GM12878 (cell line): ENCODE measurements around the gene SFTPB. TPM values are rescaled to one million over a fixed set of nuclear protein-coding genes. Genes with fewer than 3 reads are reported as not detected.

ENCODE experiments used
- ATAC-seq: fragments of 200-7000 bp; cut with Tn5 transposase; 3 replicates; pipeline ENCODE4 v1.9.1; 2020; ENCODE audit warnings: mild to moderate bottlenecking, moderate library complexity
- BruUV-seq: library from RNA; stranded (reverse); fragments of 400-500 nt; replicated peaks from 2 replicates; lab custom pipeline; 2021; lab: Mats Ljungman, UMichigan
- CTCF ChIA-PET: fragments of 300-600 bp; sonication (Branson Sonifier 250); formaldehyde crosslinking; extraction: SDS; loops from one replicate; lab custom pipeline; 2021; ENCODE audit warnings: inconsistent platforms; lab: Yijun Ruan, JAX
- POLR2A ChIA-PET: fragments of 350-600 bp; formaldehyde crosslinking; extraction: SDS; loops from one replicate; lab custom pipeline; 2021; ENCODE audit warnings: inconsistent platforms; lab: Charles Lee
- RAD21 ChIA-PET: fragments of 300-600 bp; sonication (Branson Sonifier 250); formaldehyde crosslinking; loops from one replicate; lab custom pipeline; 2023; ENCODE audit warnings: antibody characterized with exemption; ENCODE audit not compliant: unreplicated experiment; lab: Charles Lee
- SMC1A ChIA-PET: fragments of 300-600 bp; sonication (Branson Sonifier 250); formaldehyde crosslinking; loops from one replicate; lab custom pipeline; 2023; ENCODE audit not compliant: unreplicated experiment, uncharacterized antibody; lab: Charles Lee
- DNase-seq: peaks from one replicate; pipeline ENCODE4 v3.0.0-alpha.2; 2011; ENCODE audit warnings: low read depth, low spot score
- FAIRE-seq: peaks from 3 replicates; lab custom pipeline; 2011; peaks lifted over from hg19 to GRCh38; lab: Jason Lieb, UNC
- H2AFZ ChIP-seq: 2 replicates; pipeline ENCODE4 v1.6.0; 2011; ENCODE audit warnings: low read depth, low read length, control low read depth; ENCODE audit not compliant: control insufficient read depth
- H3K27ac ChIP-seq: 2 replicates; pipeline ENCODE4 v1.5.1; 2011; ENCODE audit warnings: control low read depth; ENCODE audit not compliant: control insufficient read depth, insufficient read depth
- H3K27me3 ChIP-seq, 2 experiments: replicated peaks in 1 of 2; 2 replicates each; pipeline versions ENCODE4 v1.6.0 to v1.6.1; 2011; ENCODE audit warnings: low read length in 1 of 2; ENCODE audit not compliant: control insufficient read depth in 2 of 2, insufficient read depth in 2 of 2
- H3K36me3 ChIP-seq, 2 experiments: 2 replicates each; pipeline ENCODE4 v1.5.1; 2011; ENCODE audit warnings: low read length in 1 of 2; ENCODE audit not compliant: control insufficient read depth in 2 of 2, insufficient read depth in 2 of 2
- H3K4me1 ChIP-seq: 2 replicates; pipeline ENCODE4 v1.6.1; 2011; ENCODE audit warnings: mild to moderate bottlenecking, low read length, moderate library complexity, mixed read lengths; ENCODE audit not compliant: control insufficient read depth, insufficient read depth
- H3K4me2 ChIP-seq: 2 replicates; pipeline ENCODE4 v1.6.0; 2011; ENCODE audit warnings: control low read depth; ENCODE audit not compliant: control insufficient read depth, insufficient read depth
- H3K4me3 ChIP-seq: fragments of 200-600 bp; sonication (generic); 2 replicates; pipeline ENCODE4 v1.5.1; 2016
- H3K79me2 ChIP-seq: 2 replicates; pipeline ENCODE4 v1.6.0; 2011; ENCODE audit warnings: low read length; ENCODE audit not compliant: control insufficient read depth, insufficient read depth
- H3K9ac ChIP-seq: 2 replicates; pipeline ENCODE4 v1.8.0; 2011; ENCODE audit warnings: low read length, control low read depth, mixed read lengths; ENCODE audit not compliant: control insufficient read depth, insufficient read depth
- H3K9me3 ChIP-seq: replicated peaks from 3 replicates; pipeline ENCODE4 v1.5.1; 2011; ENCODE audit warnings: mild to moderate bottlenecking, low read length; ENCODE audit not compliant: control insufficient read depth, insufficient read depth
- H4K20me1 ChIP-seq: 2 replicates; pipeline ENCODE4 v1.6.0; 2011; ENCODE audit not compliant: control insufficient read depth, insufficient read depth
- CBX3 ChIP-seq: fragments of 200-600 bp; sonication (generic); IDR thresholded peaks from 2 replicates; pipeline ENCODE4 v1.6.1; 2016; ENCODE audit warnings: low read depth, borderline replicate concordance
- HDAC2 ChIP-seq: fragments of 200-600 bp; sonication (generic); IDR thresholded peaks from 2 replicates; pipeline ENCODE4 v1.6.1; 2017
- SREBF2 ChIP-seq: IDR thresholded peaks from 2 replicates; pipeline ENCODE4 v1.6.1; 2012; ENCODE audit warnings: mild to moderate bottlenecking, low read length
- WGBS: methylation state at CpG from one replicate; pipeline ENCODE4 v1.1.6; 2016; ENCODE audit warnings: low lambda C conversion rate; ENCODE audit not compliant: insufficient replicate concordance, insufficient coverage; ENCODE audit errors: missing lambda C conversion rate; 5-methylcytosine and 5-hydroxymethylcytosine counted together
- in situ Hi-C: fragments of 300-500 bp; cut with MboI; formaldehyde crosslinking; loops from 9 replicates; pipeline ENCODE4 v1.14.3; 2018; ENCODE audit warnings: mixed read lengths
- intact Hi-C: fragments of 100-400 bp; cut with micrococcal nuclease; formaldehyde crosslinking; loops from one replicate; pipeline ENCODE4 v1.14.2; 2022; ENCODE audit not compliant: unreplicated experiment
- polyA plus RNA-seq, 11 experiments: library from polyadenylated mRNA; depleted of rRNA in 4 of 11; unstranded in 6 of 11; stranded (reverse) in 5 of 11; fragments of >200 nt; fragmentation: Nextera tagmentation in 4 of 11; fragmentation: Illumina TruSeq in 1 of 11; extraction: Ambion mirVana in 4 of 11; extraction: Trizol in 1 of 11; gene quantifications; 1 replicate in 1 of 11; 2 replicates in 10 of 11; pipeline versions ENCODE4 v1.2.1 to v1.2.3, GENCODE V29; 2011 to 2016; ENCODE audit warnings: inconsistent platforms in 2 of 11, missing spikeins in 2 of 11, low read depth in 1 of 11
- total RNA-seq, 4 experiments: library from RNA; depleted of rRNA in 3 of 4; stranded (reverse); fragments of >200 nt in 3 of 4; fragmentation: Illumina TruSeq in 1 of 4; extraction: Trizol in 1 of 4; gene quantifications; 2 replicates each; pipeline versions ENCODE4 v1.2.1 to v1.2.3, GENCODE V29; 2013 to 2021
- TF ChIP-seq, protein P1 (sequence below): IDR thresholded peaks from 2 replicates; pipeline ENCODE4 v1.6.1; 2012; ENCODE audit warnings: mild to moderate bottlenecking, low read depth, low read length

SFTPB gene
- total and polyA plus RNA-seq, 10 of the 15 experiments (the other 5 are each of a cell fraction or from before 2014, with no cell fraction given): 0.02 to 5.3 TPM; not detected in 8

DNA sequence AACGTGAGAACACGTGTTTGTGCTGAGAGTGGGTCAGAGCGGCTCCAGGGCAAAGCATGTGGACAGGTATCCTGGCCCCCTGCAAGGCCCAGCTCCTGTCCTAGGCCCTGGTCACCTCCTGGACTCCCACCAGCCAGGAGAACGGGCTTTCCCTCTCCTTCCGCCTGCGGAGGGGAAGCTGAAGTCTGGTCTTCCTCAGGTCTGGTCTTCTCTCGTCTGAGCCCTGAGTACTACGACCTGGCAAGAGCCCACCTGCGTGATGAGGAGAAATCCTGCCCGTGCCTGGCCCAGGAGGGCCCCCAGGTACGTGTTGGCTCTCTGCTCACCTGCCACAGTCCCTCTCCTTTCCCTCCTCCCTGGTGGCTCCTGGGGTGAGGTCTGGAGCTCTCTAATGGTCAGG lies 27.1 kb upstream of the SFTPB start (continued):
- TF ChIP-seq, protein P1, sequence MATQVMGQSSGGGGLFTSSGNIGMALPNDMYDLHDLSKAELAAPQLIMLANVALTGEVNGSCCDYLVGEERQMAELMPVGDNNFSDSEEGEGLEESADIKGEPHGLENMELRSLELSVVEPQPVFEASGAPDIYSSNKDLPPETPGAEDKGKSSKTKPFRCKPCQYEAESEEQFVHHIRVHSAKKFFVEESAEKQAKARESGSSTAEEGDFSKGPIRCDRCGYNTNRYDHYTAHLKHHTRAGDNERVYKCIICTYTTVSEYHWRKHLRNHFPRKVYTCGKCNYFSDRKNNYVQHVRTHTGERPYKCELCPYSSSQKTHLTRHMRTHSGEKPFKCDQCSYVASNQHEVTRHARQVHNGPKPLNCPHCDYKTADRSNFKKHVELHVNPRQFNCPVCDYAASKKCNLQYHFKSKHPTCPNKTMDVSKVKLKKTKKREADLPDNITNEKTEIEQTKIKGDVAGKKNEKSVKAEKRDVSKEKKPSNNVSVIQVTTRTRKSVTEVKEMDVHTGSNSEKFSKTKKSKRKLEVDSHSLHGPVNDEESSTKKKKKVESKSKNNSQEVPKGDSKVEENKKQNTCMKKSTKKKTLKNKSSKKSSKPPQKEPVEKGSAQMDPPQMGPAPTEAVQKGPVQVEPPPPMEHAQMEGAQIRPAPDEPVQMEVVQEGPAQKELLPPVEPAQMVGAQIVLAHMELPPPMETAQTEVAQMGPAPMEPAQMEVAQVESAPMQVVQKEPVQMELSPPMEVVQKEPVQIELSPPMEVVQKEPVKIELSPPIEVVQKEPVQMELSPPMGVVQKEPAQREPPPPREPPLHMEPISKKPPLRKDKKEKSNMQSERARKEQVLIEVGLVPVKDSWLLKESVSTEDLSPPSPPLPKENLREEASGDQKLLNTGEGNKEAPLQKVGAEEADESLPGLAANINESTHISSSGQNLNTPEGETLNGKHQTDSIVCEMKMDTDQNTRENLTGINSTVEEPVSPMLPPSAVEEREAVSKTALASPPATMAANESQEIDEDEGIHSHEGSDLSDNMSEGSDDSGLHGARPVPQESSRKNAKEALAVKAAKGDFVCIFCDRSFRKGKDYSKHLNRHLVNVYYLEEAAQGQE: no peak
- TF ChIP-seq HDAC2: no peak
- TF ChIP-seq SREBF2: no peak

DNA sequence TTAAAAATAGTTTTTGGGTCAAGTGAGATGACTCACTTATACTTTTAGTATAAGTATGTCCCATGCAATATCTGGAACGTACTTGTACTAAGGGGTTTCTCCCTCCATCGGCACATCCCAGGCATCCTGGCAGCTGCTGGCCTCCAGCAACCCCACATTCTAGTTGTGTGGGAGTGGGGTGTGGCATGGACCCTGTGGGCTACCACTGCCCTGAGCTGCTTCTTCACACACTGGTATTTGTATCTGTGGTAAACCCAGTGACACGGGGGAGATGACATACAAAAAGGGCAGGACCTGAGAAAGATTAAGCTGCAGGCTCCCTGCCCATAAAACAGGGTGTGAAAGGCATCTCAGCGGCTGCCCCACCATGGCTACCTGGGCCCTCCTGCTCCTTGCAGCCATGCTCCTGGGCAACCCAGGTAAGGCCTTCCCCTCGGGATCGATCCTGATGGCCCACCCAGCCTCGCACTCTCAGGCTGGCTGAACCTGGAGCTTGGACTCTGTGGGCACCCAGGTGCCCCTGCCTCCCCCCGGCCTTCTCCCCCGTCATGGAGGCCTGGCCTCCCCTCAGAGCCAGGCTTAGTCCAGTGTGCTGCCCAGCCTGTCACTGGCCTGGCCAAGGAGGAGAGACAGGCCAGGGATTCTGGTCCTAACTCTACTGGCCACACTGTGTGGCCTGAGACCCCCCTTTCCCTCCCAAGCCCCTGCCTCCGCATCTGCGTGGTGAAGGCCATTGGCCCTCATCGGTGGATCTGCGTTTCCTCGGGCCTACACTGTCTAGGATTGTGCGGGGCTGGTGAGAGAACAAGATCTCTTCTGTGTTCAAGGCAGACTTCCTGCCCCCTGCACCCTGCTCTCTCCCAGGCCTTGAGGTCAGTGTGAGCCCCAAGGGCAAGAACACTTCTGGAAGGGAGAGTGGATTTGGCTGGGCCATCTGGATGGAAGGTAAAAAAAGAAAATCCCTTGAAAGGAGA lies 26.3 kb upstream of the SFTPB start, which contains the start of gene GNLY:
Gene GNLY (plus strand): TSS at position 307 of the 974 bp plus-strand sequence. CDS start 61 bp downstream, at position 368.
- intact Hi-C loops (no loop called here), in situ Hi-C loops (no loop called here)
- peak; percentile 27; the same call in 2 of the 3 replicates for ATAC-seq
- no TSS peak for BruUV-seq
- Histone ChIP-seq H2AFZ (no peak within 1 kb of the TSS), H3K9me3 (no peaks in the 10 kb centered on the region), H3K4me1 (no peaks in the 10 kb centered on the region), H3K27me3 (no peaks in the 10 kb centered on the region)
- POLR2A ChIA-PET: interaction anchor here (0.5 kb wide), 1 partner anchor 63 kb away, joined by 4 read pairs; no protein-coding TSS in a partner anchor
- WGBS: 56% methylated on average over 12 of the region's 15 CpGs
- RAD21 ChIA-PET: interaction anchor here (1.8 kb wide), 1 partner anchor 13 kb away, joined by 3 read pairs; no protein-coding TSS in a partner anchor
- TF ChIP-seq CBX3: no peak
- TF ChIP-seq, all 136 proteins: peak for 0
- ChIA-PET CTCF (interaction anchor here (0.7 to 3.3 kb wide), 5 partner anchors 10 to 120 kb away, joined by 3 to 10 read pairs (median 4); no protein-coding TSS in a partner anchor), SMC1A (interaction anchor here (1.2 to 4.4 kb wide), 2 partner anchors 12 to 57 kb away, joined by 3 to 22 read pairs; no protein-coding TSS in a partner anchor)
- Histone ChIP-seq H4K20me1 (no peaks in the 10 kb centered on the region), H3K9ac (no peak within 1 kb of the TSS), H3K79me2 (no peaks in the 10 kb centered on the region), H3K4me2 (no peak within 1 kb of the TSS), H3K27ac (no peak within 1 kb of the TSS), H3K4me3 (no peak within 1 kb of the TSS), H3K36me3 (no peaks in the 10 kb centered on the region)
- no peak for DNase-seq
- no peak for FAIRE-seq
